Spinal cord (tissue), 10 donors: Measurements from ENCODE around the gene GASK1B. TPM values are rescaled to one million over a fixed set of nuclear protein-coding genes. Genes with fewer than 3 reads are reported as not detected.

ENCODE experiments used
- DNase-seq, 6 donors: peaks; one replicate each; pipeline versions ENCODE4 v3.0.0 to v3.0.0-alpha.2; 2013 to 2015; ENCODE audit warnings: low spot score in 6 of 6, low read depth in 4 of 6
- H3K27ac ChIP-seq: one replicate; pipeline ENCODE4 v1.5.1; 2013; ENCODE audit warnings: low read depth, low read length, control low read depth
- H3K27me3 ChIP-seq: one replicate; pipeline ENCODE4 v1.6.1; 2013; ENCODE audit warnings: low read length; ENCODE audit not compliant: control insufficient read depth, insufficient read depth
- H3K36me3 ChIP-seq: one replicate; pipeline ENCODE4 v1.6.1; 2013; ENCODE audit warnings: low read length; ENCODE audit not compliant: control insufficient read depth, insufficient read depth
- H3K4me1 ChIP-seq: one replicate; pipeline ENCODE4 v1.6.1; 2013; ENCODE audit warnings: low read length; ENCODE audit not compliant: control insufficient read depth, insufficient read depth
- H3K4me3 ChIP-seq: one replicate; pipeline ENCODE4 v1.5.1; 2013; ENCODE audit warnings: low read depth, low read length, control low read depth
- H3K9me3 ChIP-seq: one replicate; pipeline ENCODE4 v1.6.1; 2013; ENCODE audit warnings: low read length; ENCODE audit not compliant: control insufficient read depth, insufficient read depth
- WGBS: methylation state at CpG from one replicate; pipeline ENCODE4 v1.1.5; 2013; ENCODE audit warnings: missing lambda C conversion rate; ENCODE audit not compliant: insufficient coverage; 5-methylcytosine and 5-hydroxymethylcytosine counted together
- polyA plus RNA-seq, 2 donors: library from polyadenylated mRNA; unstranded; fragments of 120-200 nt; gene quantifications; one replicate each; pipeline ENCODE4 v1.2.1, GENCODE V29; 2013; ENCODE audit not compliant: insufficient read length in 2 of 2
- total RNA-seq, 2 donors: library from RNA; depleted of rRNA in 1 of 2; stranded (reverse); fragments of 120-200 nt in 1 of 2; fragments of >200 nt in 1 of 2; gene quantifications; one replicate each; pipeline versions ENCODE4 v1.2.3 to v1.2.4, GENCODE V29; 2013 to 2014
- donor health status: healthy.

GASK1B gene
- total and polyA plus RNA-seq, 4 donors, result 41.7 to 87.0 (median 60.2) TPM

DNA sequence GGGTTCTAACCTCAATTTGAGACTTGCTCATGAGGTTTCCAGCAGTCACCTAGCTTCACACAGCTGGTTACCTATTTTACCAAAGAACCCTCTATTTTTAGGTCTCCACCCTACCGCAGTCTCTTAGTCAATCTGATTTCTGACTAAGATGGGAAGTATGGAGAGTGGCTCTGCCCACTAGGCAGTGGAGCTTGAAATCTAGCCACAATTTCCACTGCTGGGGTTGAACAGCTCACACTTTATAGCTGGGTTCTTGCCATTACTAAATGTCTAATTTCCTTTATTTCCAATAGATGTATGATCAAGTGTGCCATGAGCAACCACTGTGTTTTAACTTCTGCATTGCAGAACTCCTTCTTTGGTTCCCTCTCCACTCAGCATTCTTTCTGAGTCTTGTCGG lies 43.1 kb downstream of the GASK1B start:
- H3K27ac ChIP-seq, result no peak overlapping the region
- no peaks in the 10 kb centered on the region for H3K27me3 ChIP-seq
- DNase-seq, result no peak
- H3K36me3 ChIP-seq, result no peaks in the 10 kb centered on the region
- WGBS, result 91% methylated on average over 1 of the region's 2 CpGs
- no peaks in the 10 kb centered on the region for H3K4me1 ChIP-seq
- H3K9me3 ChIP-seq, result no peaks in the 10 kb centered on the region
- H3K4me3 ChIP-seq, result no peak overlapping the region

DNA sequence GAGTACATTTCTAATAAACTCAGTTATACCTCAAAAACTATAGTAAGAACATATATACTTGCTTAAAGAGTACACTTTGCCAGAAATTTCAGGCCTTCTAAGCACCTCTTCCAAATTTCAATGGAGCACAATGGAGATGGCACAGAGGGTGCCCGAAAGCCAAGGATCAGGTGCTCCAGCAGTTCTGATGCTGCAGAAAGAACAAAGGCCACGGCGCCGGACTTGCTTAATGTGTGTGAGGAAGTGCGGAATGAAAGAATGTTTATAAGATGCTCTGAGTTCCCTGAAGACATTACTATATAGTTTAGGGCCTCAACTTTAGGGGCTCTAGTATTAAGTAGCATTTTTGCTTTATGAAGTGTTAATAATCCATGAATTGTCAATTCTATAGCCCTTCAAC lies 44.3 kb downstream of the GASK1B start:
- H3K4me3 ChIP-seq, result no peak overlapping the region
- H3K9me3 ChIP-seq, result no peaks in the 10 kb centered on the region
- H3K27ac ChIP-seq, result no peak overlapping the region
- H3K27me3 ChIP-seq, result no peaks in the 10 kb centered on the region
- no CpG with 5 or more reads among the region's 5 CpGs for WGBS
- H3K4me1 ChIP-seq, result no peaks in the 10 kb centered on the region
- DNase-seq, result no peak
- H3K36me3 ChIP-seq, result no peaks in the 10 kb centered on the region

DNA sequence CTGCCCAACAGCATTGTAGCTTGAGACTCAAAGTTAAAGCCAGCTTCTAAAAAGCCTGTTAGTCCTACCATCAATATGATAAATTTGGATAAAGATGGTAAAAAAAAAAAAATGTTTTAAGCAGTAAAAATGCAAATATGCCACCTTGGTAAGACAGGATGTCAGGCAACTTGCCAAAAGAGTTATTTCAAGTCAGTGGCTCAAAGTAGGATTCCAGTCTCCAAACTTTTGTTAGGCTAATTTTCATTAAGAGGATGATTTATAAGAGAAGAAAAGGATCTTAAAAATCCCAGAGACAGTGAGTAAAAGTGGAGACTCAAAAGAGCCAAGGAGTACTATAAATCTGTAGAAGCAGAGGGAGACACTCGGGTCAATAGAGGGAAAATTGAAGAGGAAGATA lies 47.5 kb downstream of the GASK1B start:
- H3K4me3 ChIP-seq, result no peak overlapping the region
- no peaks in the 10 kb centered on the region for H3K4me1 ChIP-seq
- H3K36me3 ChIP-seq, result no peaks in the 10 kb centered on the region
- no peaks in the 10 kb centered on the region for H3K9me3 ChIP-seq
- DNase-seq, result peak in 1 of 6 donors; percentile 17
- no CpG with 5 or more reads among the region's 1 CpG for WGBS
- no peaks in the 10 kb centered on the region for H3K27me3 ChIP-seq
- H3K27ac ChIP-seq, result no peak overlapping the region

Other genes with a start within 250 kb of the GASK1B start
- 10 to 100 TPM in 1 of 2 donors, 1 to 10 TPM in 1; 5.8 to 16.3 TPM for gene TMEM144, start 37.5 kb upstream of the GASK1B start, total RNA-seq
- gene TMEM144, start 37.5 kb upstream of the GASK1B start, polyA plus RNA-seq, result 1 to 10 TPM; 4.4 to 6.6 TPM